Suppressor macrophage treated with lipopolysaccharide for 4 hours (primary cell): ENCODE results near the gene SUV39H1.
A peak's percentile ranks its signal among the peaks of the same experiment; 100 is the strongest.
"Not testable (repeated sequence)": the region's sequence is repeated elsewhere in the genome, so short reads cannot be mapped to it uniquely, and the experiment has no call there.

ENCODE experiments used
- DNase-seq: peaks from one replicate; pipeline ENCODE4 v3.0.0-alpha.2; 2020

The SUV39H1 gene, protein sequence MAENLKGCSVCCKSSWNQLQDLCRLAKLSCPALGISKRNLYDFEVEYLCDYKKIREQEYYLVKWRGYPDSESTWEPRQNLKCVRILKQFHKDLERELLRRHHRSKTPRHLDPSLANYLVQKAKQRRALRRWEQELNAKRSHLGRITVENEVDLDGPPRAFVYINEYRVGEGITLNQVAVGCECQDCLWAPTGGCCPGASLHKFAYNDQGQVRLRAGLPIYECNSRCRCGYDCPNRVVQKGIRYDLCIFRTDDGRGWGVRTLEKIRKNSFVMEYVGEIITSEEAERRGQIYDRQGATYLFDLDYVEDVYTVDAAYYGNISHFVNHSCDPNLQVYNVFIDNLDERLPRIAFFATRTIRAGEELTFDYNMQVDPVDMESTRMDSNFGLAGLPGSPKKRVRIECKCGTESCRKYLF

DNA sequence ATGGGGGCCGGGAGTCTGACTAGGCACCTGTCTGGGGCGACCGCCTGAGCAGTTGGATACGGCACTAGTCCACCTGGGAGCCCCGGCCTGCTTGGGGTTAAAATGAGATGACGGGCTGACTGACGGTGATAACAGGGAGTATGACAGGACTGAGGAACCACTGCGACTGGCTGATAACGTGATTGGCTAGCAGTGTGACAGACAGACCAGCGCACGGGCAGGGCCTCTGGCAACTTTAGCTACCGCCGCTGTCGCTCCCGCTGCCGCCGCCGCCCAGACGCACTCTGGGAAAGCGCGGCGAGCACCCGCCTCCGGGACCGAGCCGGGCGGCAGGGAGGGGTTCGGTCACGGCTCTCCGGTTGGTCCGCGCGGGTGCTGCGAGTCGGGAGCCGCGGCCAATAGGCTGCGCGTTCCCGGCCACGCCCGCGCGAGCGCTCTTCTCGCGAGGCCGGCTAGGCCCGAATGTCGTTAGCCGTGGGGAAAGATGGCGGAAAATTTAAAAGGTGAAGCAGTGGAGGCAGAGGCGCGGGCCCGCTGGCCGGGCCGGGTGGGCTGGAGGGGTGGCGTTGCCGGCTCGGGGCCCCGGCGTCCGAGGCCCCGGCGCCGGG lies at the start of gene SUV39H1:
TSS of gene SUV39H1 (plus strand) at position 434 of the 608 bp plus-strand sequence. CDS start at position 485, 51 bp downstream.
- DNase-seq, result peak; percentile 93

DNA sequence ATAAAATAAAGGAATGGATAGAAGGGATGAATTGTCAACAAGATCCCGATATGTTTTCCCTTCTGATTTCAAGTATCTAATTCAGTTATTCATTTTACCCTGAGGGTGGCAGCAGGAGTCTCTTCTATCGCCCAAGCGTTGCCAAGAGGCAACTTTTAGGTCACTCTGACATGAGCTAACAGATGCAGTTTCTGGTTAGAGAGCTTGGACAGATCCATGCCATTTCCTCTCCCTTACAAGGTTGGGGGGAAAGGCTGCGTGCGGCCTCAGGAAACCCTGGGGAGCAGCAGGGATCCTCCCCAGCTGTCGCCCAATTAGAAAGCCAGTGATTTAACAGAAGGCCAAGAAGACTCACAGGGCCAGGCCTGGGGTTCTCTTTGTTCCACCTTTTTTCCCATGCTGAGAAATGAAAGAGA lies 48.2 kb upstream of the SUV39H1 start:
- peak; percentile 58 for DNase-seq

DNA sequence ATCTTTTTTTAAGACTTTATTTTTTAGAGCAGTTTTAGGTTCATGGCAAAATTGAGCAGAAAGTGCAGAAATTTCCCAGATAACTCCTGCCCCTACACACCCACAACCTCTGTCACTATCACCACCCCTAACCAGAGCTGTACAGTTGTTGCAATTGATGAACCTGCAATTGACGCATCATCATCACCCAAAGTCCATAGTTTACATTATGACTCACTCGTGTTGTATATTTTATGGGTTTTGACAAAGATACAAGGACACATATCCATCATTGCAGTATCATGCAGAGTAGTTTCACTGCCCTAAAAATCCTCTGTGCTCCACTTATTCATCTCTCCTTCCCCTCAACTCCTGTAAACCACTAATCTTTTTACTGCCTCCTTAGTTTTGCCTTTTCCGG lies 47.4 kb upstream of the SUV39H1 start:
- DNase-seq, result no peak

DNA sequence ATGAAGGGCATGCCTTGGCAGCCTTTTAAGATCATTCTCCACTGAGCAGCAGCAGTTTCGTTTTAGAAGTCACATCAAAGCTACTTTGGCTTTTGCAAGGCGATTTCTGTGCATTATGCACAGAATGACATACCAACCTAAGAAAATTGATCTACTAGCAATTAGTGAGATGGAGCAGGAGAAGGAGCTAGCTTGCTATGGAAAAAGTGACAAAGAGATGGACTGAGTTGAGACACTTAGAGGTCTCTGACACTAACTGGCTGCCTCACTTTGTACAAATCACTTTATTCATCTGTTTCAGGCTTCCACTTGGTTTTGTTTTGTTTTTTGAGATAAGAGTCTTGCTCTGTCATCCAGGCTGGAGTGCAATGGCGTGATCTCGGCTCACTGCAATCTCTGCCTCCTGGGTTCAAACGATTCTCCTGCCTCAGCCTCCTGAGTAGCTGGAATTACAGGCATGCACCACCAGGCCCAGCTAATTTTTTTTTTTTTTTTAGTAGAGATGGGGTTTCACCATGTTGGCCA lies 44.4 kb upstream of the SUV39H1 start:
- DNase-seq, result not testable (repeated sequence)

DNA sequence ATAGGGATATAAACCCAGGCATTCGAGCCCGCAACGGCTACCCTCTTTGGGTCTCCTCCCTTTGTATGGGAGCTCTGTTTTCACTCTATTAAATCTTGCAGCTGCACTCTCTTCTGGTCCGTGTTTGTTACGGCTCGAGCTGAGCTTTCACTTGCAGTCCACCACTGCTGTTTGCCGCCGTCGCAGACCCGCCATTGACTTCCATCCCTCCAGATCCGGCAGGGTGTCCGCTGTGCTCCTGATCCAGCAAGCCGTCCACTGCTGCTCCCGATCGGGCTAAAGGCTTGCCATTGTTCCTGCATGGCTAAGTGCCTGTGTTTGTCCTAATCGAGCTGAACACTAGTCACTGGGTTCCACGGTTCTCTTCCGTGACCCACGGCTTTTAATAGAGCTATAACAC lies 41.8 kb upstream of the SUV39H1 start:
- DNase-seq, result not testable (repeated sequence)

DNA sequence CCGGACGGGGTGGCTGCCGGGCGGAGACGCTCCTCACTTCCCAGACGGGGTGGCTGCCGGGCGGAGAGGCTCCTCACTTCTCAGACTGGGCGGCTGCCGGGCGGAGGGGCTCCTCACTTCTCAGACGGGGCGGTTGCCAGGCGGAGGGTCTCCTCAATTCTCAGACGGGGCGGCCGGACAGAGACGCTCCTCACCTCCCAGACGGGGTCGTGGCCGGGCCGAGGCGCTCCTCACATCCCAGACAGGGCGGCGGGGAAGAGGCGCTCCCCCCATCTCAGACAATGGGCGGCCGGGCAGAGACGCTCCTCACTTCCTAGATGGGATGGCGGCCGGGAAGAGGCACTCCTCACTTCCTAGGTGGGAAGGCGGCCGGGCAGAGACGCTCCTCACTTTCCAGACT lies 36.8 kb upstream of the SUV39H1 start:
- not testable (repeated sequence) for DNase-seq

DNA sequence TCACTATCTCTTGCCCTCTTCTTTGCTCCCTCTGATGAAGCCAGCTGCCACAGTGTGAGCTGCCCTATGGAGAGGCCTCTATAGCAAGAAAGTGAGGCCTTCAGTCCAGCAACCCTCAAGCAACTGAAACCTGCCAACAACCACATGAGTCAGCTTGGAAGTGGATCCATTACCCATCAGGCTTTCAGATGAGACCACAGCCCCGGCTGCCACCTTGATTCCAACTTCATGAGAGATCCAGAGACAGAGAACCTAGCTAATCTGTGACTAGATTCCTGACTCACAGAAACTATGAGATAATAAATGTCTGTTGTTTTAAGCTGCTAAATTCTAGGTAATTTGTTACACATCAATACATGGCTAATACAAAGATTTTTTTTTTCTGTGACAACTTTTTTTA lies 33.3 kb upstream of the SUV39H1 start:
- no peak for DNase-seq

DNA sequence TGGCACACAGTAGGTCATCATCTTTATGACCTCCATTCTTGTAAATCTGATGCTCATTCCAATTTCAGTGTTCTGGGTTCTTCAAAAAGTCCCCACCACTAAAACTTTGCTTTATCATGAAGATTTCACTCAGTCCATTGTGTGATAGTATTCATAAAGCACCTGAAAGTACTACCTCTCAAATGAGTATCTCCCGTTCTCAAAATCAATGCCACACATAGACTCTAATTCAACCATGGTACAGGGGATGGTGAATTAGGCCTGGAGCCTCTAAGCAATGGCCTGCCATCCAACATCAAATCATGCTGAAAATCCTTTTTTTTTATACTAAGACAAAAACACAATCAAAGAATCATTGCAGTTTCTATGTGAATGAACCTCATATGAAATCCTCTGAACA lies 32.4 kb upstream of the SUV39H1 start:
- no peak for DNase-seq

DNA sequence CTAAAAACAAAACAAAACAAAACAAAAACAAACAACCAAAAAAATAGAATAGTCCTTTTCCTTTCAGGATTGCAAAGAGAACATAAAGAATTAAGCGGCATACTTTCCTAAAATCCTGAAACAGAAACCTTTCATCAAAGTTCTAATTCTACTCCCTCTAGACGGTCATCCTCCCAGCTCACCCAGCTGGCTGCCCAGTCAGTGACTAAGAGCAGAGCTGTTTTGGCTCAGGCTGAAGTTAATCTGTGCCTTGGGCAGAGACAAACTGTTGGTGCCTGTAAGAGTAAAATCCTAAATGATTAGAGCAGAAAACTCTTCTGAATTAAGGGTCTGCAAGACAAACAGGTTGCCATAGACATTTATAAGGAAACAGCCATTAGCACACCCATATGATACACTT lies 30.5 kb upstream of the SUV39H1 start:
- no peak for DNase-seq

DNA sequence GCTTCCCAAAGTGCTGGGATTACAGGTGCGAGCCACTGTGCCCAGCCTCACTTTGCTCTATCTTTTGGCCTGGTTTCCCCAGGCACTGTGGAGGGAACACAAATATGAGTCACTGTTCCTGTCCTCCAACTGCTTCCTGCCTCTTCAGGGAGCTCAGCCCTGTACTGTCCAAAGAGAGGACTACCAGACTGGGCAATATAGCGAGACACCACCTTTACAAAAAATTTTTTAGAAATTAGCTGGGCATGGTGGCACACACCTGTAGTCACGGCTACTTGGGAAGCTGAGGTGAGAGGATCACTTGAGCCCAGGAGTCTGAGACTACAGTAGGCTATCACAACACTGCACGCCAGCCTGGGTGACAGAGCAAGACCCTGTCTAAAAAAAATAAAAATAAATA lies 29.9 kb upstream of the SUV39H1 start:
- no peak for DNase-seq

DNA sequence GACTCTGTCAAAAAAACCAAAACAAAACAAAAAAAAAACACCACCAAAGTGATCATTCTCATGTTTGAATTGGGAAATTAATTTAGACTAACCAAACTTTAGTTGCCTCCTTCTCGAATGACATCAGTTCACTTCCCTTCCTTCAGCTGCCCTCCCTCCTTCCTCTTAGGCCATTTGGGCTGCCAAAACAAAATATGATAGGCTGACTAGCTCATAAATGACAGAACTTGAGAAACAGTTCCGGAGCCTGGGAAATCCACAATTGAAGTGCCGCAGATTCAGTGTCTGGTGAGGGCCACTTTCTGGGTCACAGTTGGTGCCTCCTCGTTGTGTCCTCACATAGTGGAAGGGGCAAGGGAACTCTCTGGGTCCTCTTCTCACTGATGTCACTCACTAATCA lies 29.0 kb upstream of the SUV39H1 start:
- DNase-seq, result peak; percentile 68

DNA sequence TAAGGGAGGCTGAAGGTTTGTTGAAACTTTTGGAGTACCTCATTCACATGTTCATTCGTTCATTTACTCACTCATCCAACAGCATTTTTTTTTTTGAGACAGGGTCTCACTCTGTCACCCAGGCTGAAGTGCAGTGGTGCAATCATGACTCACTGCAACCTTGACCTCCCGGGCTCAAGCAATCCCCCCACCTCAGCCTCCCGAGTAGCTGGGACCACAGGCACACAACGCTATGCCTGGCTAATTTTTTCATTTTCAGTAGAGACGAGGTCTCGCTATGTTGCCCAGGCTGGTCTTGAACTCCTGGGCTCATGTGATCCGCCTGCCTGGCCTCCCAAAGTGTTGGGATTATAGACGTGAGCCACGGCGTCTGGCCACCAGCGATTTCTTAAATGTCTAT lies 28.3 kb upstream of the SUV39H1 start:
- DNase-seq, result not testable (repeated sequence)

DNA sequence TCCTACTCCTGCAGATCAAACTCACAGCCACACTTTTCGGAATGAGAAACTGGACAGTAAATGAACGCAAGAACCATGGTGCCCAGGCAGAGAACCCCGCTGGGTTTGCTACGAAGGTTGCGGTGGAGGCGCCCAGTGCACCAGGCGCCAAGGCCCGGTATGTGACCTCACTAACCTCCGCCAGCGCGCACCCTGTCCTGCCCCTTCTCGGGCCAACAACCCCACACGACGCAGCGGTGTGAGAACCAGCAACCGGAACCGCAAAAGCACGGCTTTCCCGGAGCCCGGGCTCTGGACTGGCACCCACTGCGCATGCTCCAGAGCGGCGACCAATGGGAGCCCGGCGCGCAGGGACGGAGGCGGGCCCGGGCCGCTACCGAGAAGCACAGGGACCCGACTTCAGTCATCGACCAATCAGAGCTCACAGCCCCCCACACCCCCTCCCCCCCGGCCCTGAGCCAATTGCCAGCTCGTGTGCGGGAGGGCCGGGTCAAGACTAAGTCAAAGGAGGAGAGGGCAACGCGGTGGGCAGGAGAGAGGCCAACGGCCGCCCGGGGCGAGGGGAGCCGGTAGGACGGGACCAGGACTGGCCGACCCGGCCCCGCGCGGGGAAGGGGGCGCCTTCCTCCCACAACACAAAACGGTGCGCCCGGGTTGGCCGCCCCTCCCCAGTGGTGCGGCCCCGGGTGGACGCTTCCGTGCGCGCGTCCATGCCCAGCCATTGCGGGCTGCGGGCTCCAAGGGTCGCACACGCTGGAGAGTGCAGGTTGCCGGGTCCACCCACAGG lies 20.2 kb upstream of the SUV39H1 start:
- DNase-seq, result peak; percentile 93

DNA sequence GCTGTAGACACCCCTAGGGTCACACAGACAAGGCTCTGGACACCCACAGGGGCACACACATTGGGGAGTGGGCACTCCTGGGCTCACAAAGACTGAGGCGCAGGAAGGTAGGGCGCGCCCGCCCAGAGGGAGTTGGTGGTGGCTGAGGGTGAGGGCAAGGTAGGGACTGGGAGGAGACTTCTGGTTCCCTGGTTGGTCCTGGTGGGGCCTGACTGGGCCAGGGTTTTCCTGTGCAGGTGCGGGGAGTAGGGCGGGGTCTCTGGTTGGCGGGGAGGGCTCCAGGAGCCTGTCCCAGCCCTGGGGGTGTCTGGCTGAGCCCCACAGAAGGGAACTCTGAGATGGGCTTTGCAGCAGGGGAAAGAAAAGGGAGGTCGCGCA lies 19.7 kb upstream of the SUV39H1 start:
- no peak for DNase-seq

DNA sequence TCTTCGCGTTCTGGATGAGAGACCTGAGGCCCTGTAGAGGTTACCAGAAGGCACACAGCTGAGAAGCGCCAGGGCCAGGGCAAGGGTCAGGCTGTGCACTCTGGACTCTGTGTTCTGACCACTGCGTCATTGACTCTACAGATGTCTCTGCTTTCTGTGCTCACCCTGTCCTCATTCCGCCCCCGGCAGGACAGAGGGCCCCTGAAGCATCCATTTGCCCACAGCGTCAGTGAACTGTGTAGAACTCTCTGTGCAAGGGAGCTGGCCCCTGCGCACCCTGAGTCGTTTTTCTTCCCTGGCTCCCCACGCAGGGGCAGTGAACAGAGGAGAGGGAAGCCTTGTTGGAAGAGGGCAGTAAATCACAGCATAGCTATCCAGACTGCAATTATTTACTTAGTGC lies 19.0 kb upstream of the SUV39H1 start:
- no peak for DNase-seq

DNA sequence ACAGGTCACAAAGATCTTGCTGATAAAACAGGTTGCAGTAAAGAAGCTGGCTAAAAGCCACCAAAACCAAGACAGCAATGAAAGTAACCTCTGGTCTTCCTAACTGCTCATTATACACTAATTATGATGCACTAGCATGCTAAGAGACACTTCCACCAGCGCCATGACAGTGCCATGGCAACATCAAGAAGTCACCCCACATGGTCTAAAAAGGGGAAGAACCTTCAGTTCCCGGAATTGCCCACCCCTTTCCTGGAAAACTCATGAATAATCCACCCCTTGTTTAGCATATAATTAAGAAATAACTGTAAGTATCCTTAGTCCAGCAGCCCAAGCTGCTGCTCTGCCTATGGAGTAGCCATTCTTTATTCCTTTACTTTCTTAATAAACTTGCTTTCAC lies 16.1 kb upstream of the SUV39H1 start:
- peak; percentile 84 for DNase-seq

DNA sequence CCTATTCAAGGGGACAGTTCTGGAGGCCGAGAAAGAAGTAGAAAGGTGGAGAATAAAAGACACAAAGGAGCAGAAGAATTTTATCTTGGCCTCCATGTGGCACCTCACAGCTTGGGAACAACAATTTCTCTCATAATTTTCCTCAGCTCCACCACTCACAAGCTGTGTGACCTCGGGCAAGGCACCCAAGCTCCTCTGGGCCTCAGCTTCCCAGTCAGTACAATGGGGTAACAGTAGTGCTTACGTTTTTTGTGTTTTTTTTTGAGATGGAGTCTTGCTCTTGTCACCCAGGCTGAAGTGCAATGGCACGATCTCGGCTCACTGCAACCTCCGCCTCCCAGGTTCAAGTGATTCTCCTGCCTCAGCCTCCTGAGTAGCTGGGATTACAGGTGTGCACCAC lies 15.6 kb upstream of the SUV39H1 start:
- DNase-seq, result not testable (repeated sequence)

DNA sequence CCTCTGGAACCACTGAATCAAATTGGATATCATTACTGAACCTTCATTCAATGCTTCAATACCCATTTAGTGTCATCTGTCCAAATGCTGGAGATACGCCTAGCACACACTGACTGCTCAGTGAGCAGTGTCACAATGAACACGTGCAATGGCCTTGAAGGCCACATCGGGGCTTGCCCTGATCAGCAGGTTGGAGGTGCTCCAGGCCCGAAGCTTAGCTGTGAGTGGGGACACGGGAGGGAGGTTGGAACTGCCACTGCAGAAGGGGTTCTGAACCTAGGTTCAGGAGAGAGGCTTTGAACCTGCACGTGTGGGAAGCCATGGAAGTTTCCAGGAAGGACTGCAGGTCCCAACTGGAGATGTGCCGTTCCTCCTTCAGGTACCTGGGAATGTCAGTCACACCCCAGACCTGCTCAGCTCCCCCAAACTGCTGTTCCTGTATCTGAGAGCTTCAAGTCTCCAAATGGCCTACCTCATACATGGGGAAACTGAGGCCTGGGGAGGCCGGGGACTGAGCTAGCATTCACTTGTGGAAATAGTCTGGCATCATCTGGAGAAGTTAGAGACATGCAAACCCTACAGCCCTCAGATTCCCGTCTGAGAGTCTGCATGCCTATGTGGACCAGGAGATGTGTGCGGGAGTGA lies 14.9 kb upstream of the SUV39H1 start:
- no peak for DNase-seq

DNA sequence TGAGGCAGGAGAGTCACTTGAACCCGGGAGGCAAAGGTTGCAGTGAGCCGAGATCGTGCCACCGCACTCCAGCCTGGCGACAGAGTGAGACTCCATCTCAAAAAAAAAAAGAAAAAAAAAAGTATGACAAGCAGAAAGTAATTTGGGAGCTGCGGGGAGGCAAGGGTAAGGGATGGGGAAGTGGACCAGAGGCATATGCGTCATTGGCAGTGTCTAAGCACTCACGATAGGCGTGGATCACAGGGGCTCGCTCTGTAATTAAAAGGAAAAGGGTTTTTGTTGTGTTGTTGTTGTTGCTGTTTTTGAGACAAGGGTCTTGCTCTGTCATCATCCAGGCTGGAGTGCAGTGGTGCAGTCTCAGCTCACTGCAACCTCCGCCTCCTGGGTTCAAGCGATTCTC lies 13.7 kb upstream of the SUV39H1 start:
- peak; percentile 81 for DNase-seq

DNA sequence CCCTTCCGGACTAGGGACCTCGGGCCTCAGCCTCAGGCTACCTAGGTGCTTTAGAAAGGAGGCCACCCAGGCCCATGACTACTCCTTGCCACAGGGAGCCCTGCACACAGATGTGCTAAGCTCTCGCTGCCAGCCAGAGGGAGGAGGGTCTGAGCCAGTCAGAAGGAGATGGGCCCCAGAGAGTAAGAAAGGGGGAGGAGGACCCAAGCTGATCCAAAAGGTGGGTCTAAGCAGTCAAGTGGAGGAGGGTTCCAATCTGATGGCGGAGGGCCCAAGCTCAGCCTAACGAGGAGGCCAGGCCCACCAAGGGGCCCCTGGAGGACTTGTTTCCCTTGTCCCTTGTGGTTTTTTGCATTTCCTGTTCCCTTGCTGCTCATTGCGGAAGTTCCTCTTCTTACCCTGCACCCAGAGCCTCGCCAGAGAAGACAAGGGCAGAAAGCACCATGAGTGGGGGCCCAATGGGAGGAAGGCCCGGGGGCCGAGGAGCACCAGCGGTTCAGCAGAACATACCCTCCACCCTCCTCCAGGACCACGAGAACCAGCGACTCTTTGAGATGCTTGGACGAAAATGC lies 13.0 kb upstream of the SUV39H1 start, which contains the start of gene WAS:
TSS of gene WAS (plus strand) at position 389 of the 572 bp plus-strand sequence. CDS start at position 444, 55 bp downstream.
- DNase-seq, result peak; percentile 73

DNA sequence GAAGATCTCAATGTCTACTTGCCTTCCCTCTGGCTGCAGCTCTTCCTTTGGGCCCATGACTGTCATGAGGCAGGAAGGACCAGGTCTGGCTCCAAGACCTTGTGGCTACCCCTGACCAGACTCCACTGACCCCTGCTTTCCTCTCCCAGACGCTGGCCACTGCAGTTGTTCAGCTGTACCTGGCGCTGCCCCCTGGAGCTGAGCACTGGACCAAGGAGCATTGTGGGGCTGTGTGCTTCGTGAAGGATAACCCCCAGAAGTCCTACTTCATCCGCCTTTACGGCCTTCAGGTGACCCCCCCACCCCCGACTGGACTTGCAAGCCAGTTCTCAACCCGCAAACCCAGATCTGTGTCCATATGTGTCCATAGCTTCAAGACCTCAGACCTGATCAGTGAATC lies 12.4 kb upstream of the SUV39H1 start:
- no peak for DNase-seq

DNA sequence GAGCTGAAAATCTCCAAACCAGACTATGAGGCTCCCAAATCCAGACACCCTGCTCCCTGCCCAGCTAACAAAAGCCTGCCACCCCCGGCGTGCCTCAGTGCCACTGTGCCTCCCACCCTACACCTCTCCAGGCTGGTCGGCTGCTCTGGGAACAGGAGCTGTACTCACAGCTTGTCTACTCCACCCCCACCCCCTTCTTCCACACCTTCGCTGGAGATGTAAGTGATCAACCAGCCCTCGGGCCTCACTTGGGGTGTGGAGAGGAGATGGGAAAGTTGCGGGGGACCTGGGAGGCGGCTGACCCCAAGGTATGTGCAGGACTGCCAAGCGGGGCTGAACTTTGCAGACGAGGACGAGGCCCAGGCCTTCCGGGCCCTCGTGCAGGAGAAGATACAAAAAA lies 11.1 kb upstream of the SUV39H1 start:
- no peak for DNase-seq
